Adrenal gland (tissue), 5 donors: Measurements from ENCODE around the gene SOX10.

Experiments used
- CTCF ChIP-seq, 6 experiments: fragments of 450-650 bp in 4 of 6; fragments of 200-600 bp in 2 of 6; sonication (generic) in 1 of 6; IDR thresholded peaks; 1 replicate in 5 of 6; 2 replicates in 1 of 6; pipeline versions ENCODE4 v1.5.1 to v1.8.0; 2016 to 2021; ENCODE audit warnings: antibody characterized with exemption in 6 of 6, mild to moderate bottlenecking in 2 of 6, moderate library complexity in 1 of 6
- POLR2A ChIP-seq, 2 donors: fragments of 450-650 bp; IDR thresholded peaks; one replicate each; pipeline ENCODE4 v1.6.1; 2017; ENCODE audit warnings: antibody characterized with exemption in 2 of 2, mild to moderate bottlenecking in 2 of 2, moderate library complexity in 1 of 2
- donor health status: DM: no; HTN: no; CAD: no.

- TF ChIP-seq CTCF (IDR thresholded peaks at IDR 0.05), result no peak
- TF ChIP-seq POLR2A (IDR thresholded peaks at IDR 0.05), result no peak
Observed at GRCh38 chr22:37951305-37951704, 33.0 kb downstream of the SOX10 start.
